K562 (cell line): ENCODE measurements around the gene PEDS1. TPM values are rescaled to one million over a fixed set of nuclear protein-coding genes. Genes with fewer than 3 reads are reported as not detected.

ENCODE experiments used
- CHCHD3 ChIP-seq: fragments of 250-450 bp; sonication (Bioruptor Pico); IDR thresholded peaks from 2 replicates; pipeline ENCODE4 v2.1.2; 2022; ENCODE audit warnings: mild to moderate bottlenecking
- CLOCK ChIP-seq: fragments of 250-450 bp; sonication (Bioruptor Pico); IDR thresholded peaks from 2 replicates; pipeline ENCODE4 v1.4.0; 2020; ENCODE audit warnings: mild to moderate bottlenecking, moderate library complexity, borderline replicate concordance
- E2F5 ChIP-seq: sonication (generic); formaldehyde crosslinking; IDR thresholded peaks from 2 replicates; pipeline ENCODE4 v1.8.0; 2022; ENCODE audit warnings: mild to moderate bottlenecking, missing genetic modification reagents
- GMEB1 ChIP-seq: fragments of 250-450 bp; sonication (Bioruptor Pico); IDR thresholded peaks from 2 replicates; pipeline ENCODE4 v1.4.0; 2020; ENCODE audit warnings: mild to moderate bottlenecking
- HMG20B ChIP-seq: fragments of 250-450 bp; sonication (Bioruptor Pico); IDR thresholded peaks from 2 replicates; pipeline ENCODE4 v1.5.0; 2021; ENCODE audit warnings: mild to moderate bottlenecking
- HNRNPK ChIP-seq: fragments of 200-400 bp; formaldehyde crosslinking; IDR thresholded peaks from one replicate; pipeline ENCODE4 v1.6.1; 2018; ENCODE audit warnings: mild to moderate bottlenecking, low read depth, low read length; ENCODE audit not compliant: poor library complexity, severe bottlenecking
- KDM2B ChIP-seq: fragments of 250-450 bp; sonication (Bioruptor Pico); IDR thresholded peaks from 2 replicates; pipeline ENCODE4 v1.8.0; 2021; ENCODE audit warnings: mild to moderate bottlenecking, moderate library complexity
- THAP7 ChIP-seq: fragments of 250-450 bp; sonication (Bioruptor Pico); IDR thresholded peaks from 2 replicates; pipeline ENCODE4 v1.5.0; 2021
- ZNF407 ChIP-seq: fragments of 450-650 bp; IDR thresholded peaks from 2 replicates; pipeline ENCODE4 v1.6.1; 2016; ENCODE audit warnings: low read depth
- polyA plus RNA-seq, 8 experiments: library from polyadenylated mRNA; depleted of rRNA in 4 of 8; stranded (reverse) in 5 of 8; unstranded in 3 of 8; fragments of >200 nt; fragmentation: Nextera tagmentation in 2 of 8; fragmentation: Illumina TruSeq in 1 of 8; extraction: Ambion mirVana in 2 of 8; extraction: Trizol in 1 of 8; gene quantifications; 2 replicates each; pipeline versions ENCODE4 v1.2.1 to v1.2.3, GENCODE V29; 2011 to 2014; ENCODE audit warnings: inconsistent platforms in 1 of 8, missing spikeins in 1 of 8
- total RNA-seq, 7 experiments: library from RNA; depleted of rRNA in 6 of 7; stranded (reverse); fragments of >200 nt in 6 of 7; fragmentation: Illumina TruSeq in 2 of 7; extraction: Trizol in 2 of 7; gene quantifications; 2 replicates each; pipeline versions ENCODE4 v1.2.1 to v1.2.3, GENCODE V29; 2011 to 2021; ENCODE audit warnings: low replicate concordance in 1 of 7

Gene PEDS1
- total and polyA plus RNA-seq, 9 of the 15 experiments (the other 6 are each of a cell fraction or from before 2014, with no cell fraction given): 2.9 to 38.5 (median 24.2) TPM

GRCh38 chr20:50190251-50191064, 36.9 kb upstream of the PEDS1 start, which contains the start of gene CEBPB (continued):
- TF ChIP-seq ZNF407 (no peak), CLOCK (CRISPR knock-in tag) (no peak), HNRNPK (peak; percentile 23), GMEB1 (no peak; the same call in 1 of the 2 replicates), E2F5 (CRISPR knock-in tag) (0 out of 2 replicates have a peak, but pooled peaks have one; percentile 43), CHCHD3 (CRISPR knock-in tag) (no peak), THAP7 (peak; percentile 54; the same call in 1 of the 2 replicates), KDM2B (CRISPR knock-in tag) (no peak), HMG20B (CRISPR knock-in tag) (no peak)
